Liver (tissue), 9 donors: ENCODE data around the gene ULK3. TPM values are rescaled to one million over a fixed set of nuclear protein-coding genes. Genes with fewer than 3 reads are reported as not detected.

Experiments
- DNase-seq: peaks from one replicate; pipeline ENCODE4 v3.0.0-alpha.2; 2017; ENCODE audit warnings: low spot score
- H3K27ac ChIP-seq, 2 donors: one replicate each; pipeline ENCODE4 v1.7.0; 2013; ENCODE audit warnings: inconsistent platforms in 2 of 2, low read length in 2 of 2, control low read depth in 1 of 2, low read depth in 1 of 2, mild to moderate bottlenecking in 1 of 2
- H3K27me3 ChIP-seq, 4 donors: one replicate each; pipeline versions ENCODE4 v1.6.1 to v1.7.0; 2013; ENCODE audit warnings: low read length in 3 of 4, inconsistent platforms in 1 of 4, mild to moderate bottlenecking in 1 of 4, moderate library complexity in 1 of 4; ENCODE audit not compliant: control insufficient read depth in 4 of 4, insufficient read depth in 4 of 4
- H3K36me3 ChIP-seq, 4 donors: one replicate each; pipeline versions ENCODE4 v1.6.1 to v1.7.0; 2013; ENCODE audit warnings: low read length in 3 of 4, mild to moderate bottlenecking in 3 of 4, low read depth in 1 of 4, moderate library complexity in 1 of 4; ENCODE audit not compliant: control insufficient read depth in 4 of 4, insufficient read depth in 3 of 4
- H3K4me1 ChIP-seq, 4 donors: one replicate each; pipeline versions ENCODE4 v1.6.1 to v1.7.0; 2013; ENCODE audit warnings: low read length in 3 of 4, mild to moderate bottlenecking in 3 of 4, moderate library complexity in 1 of 4; ENCODE audit not compliant: control insufficient read depth in 4 of 4, insufficient read depth in 4 of 4
- H3K4me3 ChIP-seq, 3 donors: one replicate each; pipeline versions ENCODE4 v1.6.1 to v1.7.0; 2013; ENCODE audit warnings: low read length in 3 of 3, control low read depth in 1 of 3, low read depth in 1 of 3, mild to moderate bottlenecking in 1 of 3
- H3K9ac ChIP-seq, 2 donors: one replicate each; pipeline ENCODE4 v1.7.0; 2013; ENCODE audit warnings: low read length in 2 of 2, mild to moderate bottlenecking in 2 of 2, moderate library complexity in 2 of 2, control low read depth in 1 of 2, low read depth in 1 of 2
- H3K9me3 ChIP-seq, 4 donors: one replicate each; pipeline versions ENCODE4 v1.6.1 to v1.7.0; 2013; ENCODE audit warnings: low read length in 3 of 4; ENCODE audit not compliant: control insufficient read depth in 4 of 4
- CTCF ChIP-seq: fragments of 150-350 bp; IDR thresholded peaks from 2 replicates; pipeline ENCODE4 v1.5.1; 2017; ENCODE audit warnings: improper control_type of control experiment, low read depth, low read length; ENCODE audit not compliant: missing input control
- EGR1 ChIP-seq, 2 donors: IDR thresholded peaks; 2 replicates each; pipeline ENCODE4 v1.6.1; 2016 to 2018; ENCODE audit warnings: antibody characterized with exemption in 2 of 2, low read depth in 2 of 2
- FOXA1 ChIP-seq: IDR thresholded peaks from 2 replicates; pipeline ENCODE4 v1.6.1; 2016; ENCODE audit warnings: antibody characterized with exemption
- FOXA2 ChIP-seq: IDR thresholded peaks from 2 replicates; pipeline ENCODE4 v1.6.1; 2016; ENCODE audit warnings: antibody characterized with exemption
- GABPA ChIP-seq, 2 donors: IDR thresholded peaks in 1 of 2; conservative IDR thresholded peaks in 1 of 2; 2 replicates each; pipeline ENCODE4 v1.6.1; 2016; ENCODE audit warnings: antibody characterized with exemption in 2 of 2, mild to moderate bottlenecking in 1 of 2, moderate library complexity in 1 of 2
- HNF4A ChIP-seq, 2 donors: conservative IDR thresholded peaks; 2 replicates each; pipeline ENCODE4 v1.6.1; 2016; ENCODE audit warnings: antibody characterized with exemption in 2 of 2, mild to moderate bottlenecking in 2 of 2
- HNF4G ChIP-seq: IDR thresholded peaks from 2 replicates; pipeline ENCODE4 v1.6.1; 2016; ENCODE audit warnings: antibody characterized with exemption
- JUND ChIP-seq, 2 donors: IDR thresholded peaks; 2 replicates each; pipeline ENCODE4 v1.6.1; 2016; ENCODE audit warnings: antibody characterized with exemption in 2 of 2
- MAX ChIP-seq: IDR thresholded peaks from 2 replicates; pipeline ENCODE4 v1.6.1; 2016; ENCODE audit warnings: antibody characterized with exemption
- NR2F2 ChIP-seq: IDR thresholded peaks from 2 replicates; pipeline ENCODE4 v1.6.1; 2016; ENCODE audit warnings: antibody characterized with exemption
- RAD21 ChIP-seq, 2 donors: IDR thresholded peaks; 2 replicates each; pipeline ENCODE4 v1.6.1; 2016; ENCODE audit warnings: antibody characterized with exemption in 2 of 2, mild to moderate bottlenecking in 2 of 2
- RXRA ChIP-seq, 2 donors: IDR thresholded peaks; 2 replicates each; pipeline ENCODE4 v1.6.1; 2017 to 2018; ENCODE audit warnings: antibody characterized with exemption in 2 of 2, mild to moderate bottlenecking in 1 of 2
- SP1 ChIP-seq: IDR thresholded peaks from 2 replicates; pipeline ENCODE4 v1.6.1; 2018; ENCODE audit warnings: antibody characterized with exemption, mild to moderate bottlenecking
- TAF1 ChIP-seq: conservative IDR thresholded peaks from 2 replicates; pipeline ENCODE4 v1.6.1; 2016; ENCODE audit warnings: antibody characterized with exemption, mild to moderate bottlenecking
- YY1 ChIP-seq: IDR thresholded peaks from 2 replicates; pipeline ENCODE4 v1.6.1; 2016; ENCODE audit warnings: antibody characterized with exemption, mild to moderate bottlenecking
- ZBTB33 ChIP-seq: IDR thresholded peaks from 2 replicates; pipeline ENCODE4 v1.6.1; 2016; ENCODE audit warnings: antibody characterized with exemption
- WGBS: extraction: QIAGEN DNeasy Blood & Tissue Kit; methylation state at CpG from one replicate; pipeline ENCODE4 v1.1.7; 2013; 5-methylcytosine and 5-hydroxymethylcytosine counted together
- polyA plus RNA-seq, 2 donors: library from polyadenylated mRNA; stranded (reverse) in 1 of 2; unstranded in 1 of 2; fragments of 200-250 nt in 1 of 2; fragments of >200 nt in 1 of 2; fragmentation: Nextera tagmentation in 1 of 2; extraction: Ambion mirVana in 1 of 2; gene quantifications; one replicate each; pipeline versions ENCODE4 v1.2.1 to v1.2.3, GENCODE V29; 2013 to 2015
- total RNA-seq, 2 donors: library from RNA; depleted of rRNA; stranded (reverse); fragments of >200 nt; gene quantifications; one replicate each; pipeline ENCODE4 v1.2.3, GENCODE V29; 2014
- TF ChIP-seq, protein P1 (sequence below): IDR thresholded peaks from 2 replicates; pipeline ENCODE4 v1.6.1; 2016; ENCODE audit warnings: antibody characterized with exemption
- TF ChIP-seq, protein P2 (sequence below): IDR thresholded peaks from 2 replicates; pipeline ENCODE4 v1.6.1; 2016; ENCODE audit warnings: antibody characterized with exemption, mild to moderate bottlenecking
- donor health status: healthy.
- donor health status: healthy.
- donor health status: healthy.
- donor health status: healthy.
- donor health status: healthy.

ULK3 gene
- total and polyA plus RNA-seq, 4 donors = 13.1 to 35.5 (median 21.4) TPM

DNA sequence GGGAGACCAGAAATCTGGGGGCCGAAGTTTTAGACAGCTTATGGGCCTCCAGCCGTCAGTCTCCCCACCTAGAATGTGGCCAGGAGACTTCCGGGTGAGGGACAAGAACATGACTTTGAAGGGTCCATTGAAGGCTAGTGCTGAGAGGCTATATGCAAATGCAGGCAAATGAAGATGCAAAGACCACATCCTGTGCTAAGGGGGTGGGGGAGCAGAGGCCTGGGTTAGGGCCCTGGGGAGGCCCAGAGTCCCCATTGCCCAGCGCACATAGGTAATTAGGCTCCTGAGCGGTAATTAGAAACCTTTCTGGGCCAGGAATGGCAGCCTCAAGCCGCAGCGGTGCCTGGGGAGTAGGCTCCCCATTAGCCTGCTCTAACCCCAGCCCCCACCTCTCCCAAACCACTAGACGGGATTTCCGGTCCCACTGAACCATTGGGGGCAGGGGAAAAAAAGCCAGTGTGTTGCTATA lies 54.2 kb downstream of the ULK3 start:
- Histone ChIP-seq H3K36me3 (no peaks in the 10 kb centered on the region), H3K4me1 (peaks cover 18 to 83% (median 55%) of the 10 kb centered on the region in 4 donors), H3K27me3 (no peaks in the 10 kb centered on the region), H3K27ac (peak overlapping the region; percentile 48 to 49), H3K9me3 (no peaks in the 10 kb centered on the region), H3K9ac (peak overlapping the region in 1 of 2 donors; percentile 8), H3K4me3 (no peak overlapping the region)
- 63% methylated on average over 9 of the region's 9 CpGs for WGBS
- TF ChIP-seq CTCF (no peak), HNF4A (conservative IDR thresholded peaks at IDR 0.05) (no peak), JUND (IDR thresholded peaks at IDR 0.05) (no peak), FOXA1 (no peak), NR2F2 (no peak), RAD21 (IDR thresholded peaks at IDR 0.05) (no peak), RXRA (IDR thresholded peaks at IDR 0.05) (no peak), EGR1 (IDR thresholded peaks at IDR 0.05; ENCODE audit: low read depth in 2 of 2) (no peak), ZBTB33 (no peak), MAX (no peak), SP1 (no peak), GABPA (IDR thresholded peaks at IDR 0.05 in 1 of 2, conservative IDR thresholded peaks at IDR 0.05 in 1 of 2) (no peak), YY1 (no peak), HNF4G (no peak), TAF1 (no peak), FOXA2 (no peak)
- TF ChIP-seq, protein P1, sequence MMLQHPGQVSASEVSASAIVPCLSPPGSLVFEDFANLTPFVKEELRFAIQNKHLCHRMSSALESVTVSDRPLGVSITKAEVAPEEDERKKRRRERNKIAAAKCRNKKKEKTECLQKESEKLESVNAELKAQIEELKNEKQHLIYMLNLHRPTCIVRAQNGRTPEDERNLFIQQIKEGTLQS = no peak
- TF ChIP-seq, protein P2, sequence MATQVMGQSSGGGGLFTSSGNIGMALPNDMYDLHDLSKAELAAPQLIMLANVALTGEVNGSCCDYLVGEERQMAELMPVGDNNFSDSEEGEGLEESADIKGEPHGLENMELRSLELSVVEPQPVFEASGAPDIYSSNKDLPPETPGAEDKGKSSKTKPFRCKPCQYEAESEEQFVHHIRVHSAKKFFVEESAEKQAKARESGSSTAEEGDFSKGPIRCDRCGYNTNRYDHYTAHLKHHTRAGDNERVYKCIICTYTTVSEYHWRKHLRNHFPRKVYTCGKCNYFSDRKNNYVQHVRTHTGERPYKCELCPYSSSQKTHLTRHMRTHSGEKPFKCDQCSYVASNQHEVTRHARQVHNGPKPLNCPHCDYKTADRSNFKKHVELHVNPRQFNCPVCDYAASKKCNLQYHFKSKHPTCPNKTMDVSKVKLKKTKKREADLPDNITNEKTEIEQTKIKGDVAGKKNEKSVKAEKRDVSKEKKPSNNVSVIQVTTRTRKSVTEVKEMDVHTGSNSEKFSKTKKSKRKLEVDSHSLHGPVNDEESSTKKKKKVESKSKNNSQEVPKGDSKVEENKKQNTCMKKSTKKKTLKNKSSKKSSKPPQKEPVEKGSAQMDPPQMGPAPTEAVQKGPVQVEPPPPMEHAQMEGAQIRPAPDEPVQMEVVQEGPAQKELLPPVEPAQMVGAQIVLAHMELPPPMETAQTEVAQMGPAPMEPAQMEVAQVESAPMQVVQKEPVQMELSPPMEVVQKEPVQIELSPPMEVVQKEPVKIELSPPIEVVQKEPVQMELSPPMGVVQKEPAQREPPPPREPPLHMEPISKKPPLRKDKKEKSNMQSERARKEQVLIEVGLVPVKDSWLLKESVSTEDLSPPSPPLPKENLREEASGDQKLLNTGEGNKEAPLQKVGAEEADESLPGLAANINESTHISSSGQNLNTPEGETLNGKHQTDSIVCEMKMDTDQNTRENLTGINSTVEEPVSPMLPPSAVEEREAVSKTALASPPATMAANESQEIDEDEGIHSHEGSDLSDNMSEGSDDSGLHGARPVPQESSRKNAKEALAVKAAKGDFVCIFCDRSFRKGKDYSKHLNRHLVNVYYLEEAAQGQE = no peak
- DNase-seq = no peak
